Measurements from ENCODE around the gene PLPP3.

The PLPP3 gene

DNA sequence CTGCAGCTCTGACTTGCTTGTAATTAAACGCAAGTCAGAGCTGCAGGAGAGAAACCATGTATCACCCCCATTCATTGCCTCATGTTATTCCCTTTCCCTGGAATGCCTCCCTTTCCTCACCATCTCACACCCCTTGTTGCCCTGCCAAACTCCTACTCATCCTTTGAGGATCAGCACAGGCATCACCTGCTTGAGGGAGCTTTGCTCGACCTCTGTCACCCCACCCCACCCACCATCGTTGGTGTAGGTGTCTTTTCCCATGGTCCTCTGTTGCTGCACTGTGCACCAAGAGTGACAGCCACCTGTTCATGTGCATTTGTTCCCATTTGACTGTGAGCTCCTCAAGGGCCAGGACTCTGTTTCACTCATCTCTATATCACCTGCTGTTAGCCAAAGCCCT lies 117.2 kb downstream of the PLPP3 start:
- no peak for DNase-seq (ENCODE audit: low read depth in 2 of 2)

DNA sequence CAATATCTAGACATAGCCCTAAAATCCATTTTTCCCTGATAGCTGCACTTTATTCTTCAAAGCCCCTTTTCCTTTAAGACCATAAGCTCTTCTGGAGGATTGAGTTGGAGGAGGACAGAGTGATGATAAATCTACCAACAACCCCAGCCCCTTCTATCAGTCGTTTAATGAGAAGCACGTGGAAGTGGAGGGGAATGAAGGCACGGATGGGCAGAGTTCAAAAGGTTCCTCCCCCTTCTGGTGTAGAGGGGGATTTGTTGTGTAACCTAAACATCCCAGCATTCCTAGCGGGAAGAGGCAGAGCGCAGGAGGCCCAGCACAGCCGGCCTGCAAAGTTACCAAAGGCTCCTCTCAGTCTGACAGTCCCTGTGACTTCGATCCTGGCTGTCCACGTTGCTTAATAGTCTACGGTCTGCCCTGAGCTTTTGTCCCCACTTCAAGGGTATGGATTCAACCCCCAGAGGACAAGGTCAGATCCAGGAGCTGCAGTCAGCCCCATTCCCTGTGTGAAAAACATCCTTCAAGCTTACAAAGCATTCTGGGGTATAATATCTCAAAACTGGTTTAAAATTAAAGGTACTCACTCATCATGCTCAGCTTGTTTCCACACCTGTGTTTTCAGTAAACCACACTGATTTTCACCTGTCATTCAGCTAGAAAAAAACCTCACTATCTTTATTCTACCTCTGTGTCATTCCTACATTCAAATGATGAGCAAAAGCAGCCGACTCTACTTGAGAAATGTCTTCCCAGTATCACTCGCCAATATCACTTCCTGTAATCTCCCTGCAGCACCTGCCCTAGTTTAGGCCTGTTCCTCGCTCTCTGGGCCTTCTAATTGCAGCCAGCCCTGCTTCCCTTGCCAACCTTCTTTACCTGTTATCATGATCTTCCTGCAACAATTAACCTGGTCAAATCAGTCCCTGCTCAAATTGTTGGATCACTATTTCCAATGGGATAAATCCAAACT lies 117.9 kb downstream of the PLPP3 start:
- no peak for DNase-seq (ENCODE audit: low read depth in 2 of 2)

DNA sequence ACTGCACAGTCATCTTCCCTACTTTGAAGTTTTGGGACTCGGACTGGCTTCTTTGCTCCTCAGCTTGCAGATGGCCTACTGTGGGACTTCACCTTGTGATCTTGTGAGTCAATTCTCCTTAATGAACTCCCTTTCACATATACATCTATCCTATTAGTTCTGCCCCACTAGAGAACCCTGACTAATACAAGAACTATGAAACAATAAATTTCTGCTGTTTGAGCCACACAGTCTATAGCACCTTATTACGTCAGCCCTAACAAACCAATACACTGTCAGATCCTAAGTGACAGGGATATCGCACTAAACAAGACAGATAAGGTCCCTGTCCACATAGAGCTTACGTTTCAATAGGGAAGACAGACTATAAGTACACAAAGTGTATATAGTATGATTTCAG lies 120.1 kb downstream of the PLPP3 start:
- no peak for DNase-seq (ENCODE audit: low read depth in 2 of 2)

DNA sequence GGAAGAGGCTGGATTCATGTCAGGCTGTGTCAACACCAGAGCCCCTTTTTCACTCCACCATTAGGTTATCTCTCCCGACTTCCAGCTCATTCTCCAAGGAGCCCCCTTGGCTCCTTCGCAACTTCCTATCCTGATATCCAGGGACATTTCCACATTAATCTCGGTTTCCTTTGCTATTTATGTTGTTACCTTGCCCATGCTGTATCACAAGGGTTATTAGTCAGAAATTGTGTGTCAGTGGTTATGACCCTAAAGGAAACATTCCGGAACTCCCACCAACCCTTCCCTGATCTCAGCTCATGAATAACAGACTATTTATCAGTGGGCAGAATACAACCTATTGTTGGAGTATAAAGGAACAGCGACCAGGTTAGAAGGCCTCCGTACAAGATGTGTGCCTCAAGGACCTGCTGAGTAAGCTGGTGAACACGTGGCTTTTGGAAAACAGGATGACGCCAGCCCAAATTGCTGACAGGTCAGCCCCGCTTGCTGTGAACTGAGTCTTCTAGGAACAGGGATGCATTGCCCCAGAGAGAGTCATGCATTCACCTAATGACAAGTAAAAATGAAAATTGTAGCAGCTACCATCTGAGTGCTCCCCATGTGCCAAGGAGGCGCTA lies 121.5 kb downstream of the PLPP3 start:
- DNase-seq (ENCODE audit: low read depth in 2 of 2) = no peak

DNA sequence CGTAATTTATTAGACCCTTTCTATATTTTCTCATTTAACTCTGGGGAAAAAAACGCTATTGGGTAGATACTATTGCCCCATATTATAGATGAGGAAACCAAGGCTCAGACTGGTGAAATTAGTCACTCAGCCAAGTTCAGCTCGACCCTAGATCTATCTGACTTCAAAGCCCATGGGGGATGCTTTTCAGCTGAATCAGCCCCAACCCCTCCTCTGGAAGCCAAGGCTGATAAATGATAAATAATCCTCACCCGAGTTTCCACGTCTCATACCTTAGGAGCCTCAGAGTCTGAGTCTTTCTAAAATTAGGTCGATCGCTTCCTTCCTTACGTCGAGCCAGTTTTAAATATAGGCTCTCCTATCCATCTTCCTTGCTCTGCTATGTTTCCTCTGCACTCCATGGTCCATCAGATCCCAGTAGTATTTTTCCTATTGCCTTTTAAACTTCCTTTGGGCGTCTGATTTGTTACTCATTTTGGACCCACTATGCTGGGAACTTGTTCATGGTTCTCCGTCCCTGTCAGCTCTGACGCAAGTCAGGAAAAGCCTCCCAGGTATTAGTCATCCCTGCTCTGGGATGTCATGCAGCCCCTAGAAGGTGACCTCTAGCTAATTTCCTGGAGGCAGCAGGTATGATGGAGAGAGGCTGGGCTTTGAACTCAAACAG lies 122.8 kb downstream of the PLPP3 start:
- no peak for DNase-seq (ENCODE audit: low read depth in 2 of 2)

DNA sequence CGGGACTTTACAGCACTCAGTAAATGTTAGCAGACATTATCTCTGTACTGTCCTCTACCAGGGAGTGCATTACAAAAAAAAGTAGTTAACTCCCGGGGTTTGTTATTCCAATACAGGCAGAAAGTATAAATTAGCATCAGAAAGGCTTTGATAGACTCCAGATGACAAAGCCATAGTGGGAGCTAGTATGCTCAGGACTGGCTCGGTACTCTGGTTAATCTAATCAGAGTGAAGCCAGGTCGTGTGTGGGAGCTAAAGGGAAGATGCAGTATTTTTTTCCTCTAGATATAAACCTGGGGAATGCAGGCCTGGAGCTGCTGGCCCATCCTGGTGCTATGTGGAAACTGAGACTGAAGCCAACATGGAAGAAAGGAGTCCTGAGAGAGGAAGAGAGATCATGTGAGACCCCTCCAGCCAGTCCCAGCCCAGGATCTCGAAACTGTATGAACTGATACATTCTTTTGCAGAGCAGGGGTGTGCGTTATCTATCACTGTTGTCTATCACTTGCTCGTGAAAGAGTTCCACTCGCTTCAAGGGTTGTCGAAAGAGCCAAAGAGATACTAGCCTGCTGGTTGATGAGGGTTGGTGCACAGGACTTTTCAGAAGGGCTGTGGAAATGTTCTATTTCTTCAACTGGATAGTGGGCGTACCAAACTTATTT lies 125.8 kb downstream of the PLPP3 start:
- no peak for DNase-seq (ENCODE audit: low read depth in 2 of 2)

DNA sequence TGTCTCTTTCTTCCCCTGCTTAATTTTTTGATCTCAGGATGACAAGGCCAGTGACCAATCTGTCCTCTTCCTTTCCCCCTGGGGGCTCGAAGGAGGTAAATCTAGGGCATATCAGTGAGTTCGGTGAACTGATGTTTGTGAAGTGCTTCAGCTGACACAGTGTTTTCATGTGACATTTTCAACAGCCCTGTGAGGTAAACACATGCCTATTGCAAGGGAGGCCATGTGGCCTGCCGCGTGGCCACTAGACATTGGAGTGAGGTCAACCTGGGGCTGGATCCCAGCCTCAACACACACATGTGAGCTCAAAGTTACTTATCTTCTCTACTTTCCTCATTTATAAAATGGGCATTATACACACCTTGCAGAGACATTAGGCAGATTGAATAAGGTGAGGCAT lies 126.3 kb downstream of the PLPP3 start:
- no peak for DNase-seq (ENCODE audit: low read depth in 2 of 2)

DNA sequence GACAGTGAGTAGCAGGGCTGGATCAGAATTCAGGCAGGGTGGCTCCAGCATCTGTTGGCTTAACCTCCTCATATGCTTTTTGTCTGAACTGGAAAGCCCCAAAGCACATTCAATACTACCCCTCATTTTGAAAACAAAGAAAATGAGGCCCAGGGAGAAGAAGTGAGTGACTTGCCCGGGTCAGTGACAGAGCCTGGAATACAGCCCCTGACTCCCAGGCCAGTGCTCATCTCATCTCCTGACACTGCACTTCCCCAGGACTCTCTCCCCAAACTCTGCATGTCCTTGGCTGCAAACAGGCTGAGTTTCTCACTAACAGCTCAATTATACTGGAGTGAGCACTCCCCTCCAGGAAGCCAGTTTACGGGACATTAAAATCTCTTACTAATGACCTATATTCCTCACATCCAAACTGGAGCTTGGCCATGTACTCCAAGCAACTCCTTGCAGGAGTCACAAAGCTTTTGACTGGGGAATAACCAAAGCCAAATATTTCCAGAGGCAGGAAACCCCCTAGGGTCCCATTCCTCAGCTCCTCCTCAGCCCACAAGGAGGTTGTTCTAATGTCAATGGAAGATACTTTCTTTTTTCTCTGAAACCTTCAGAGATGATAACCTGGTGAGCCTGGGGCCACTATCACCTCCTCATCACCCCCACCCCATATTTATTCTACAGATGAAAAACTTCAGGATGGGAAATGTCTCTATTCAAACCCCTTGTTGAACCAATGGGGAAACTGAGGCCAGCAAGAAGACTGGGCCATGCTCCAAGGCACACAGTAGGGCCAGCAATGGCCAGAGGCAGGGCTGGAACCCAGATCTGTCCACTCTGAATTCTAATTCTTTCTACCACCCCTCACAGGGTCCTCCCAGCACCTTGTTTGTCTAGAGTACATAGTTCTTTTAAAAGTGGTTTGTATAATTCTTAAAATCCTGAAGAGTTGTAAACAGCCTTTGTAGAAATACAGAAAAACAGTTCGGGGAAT lies 127.0 kb downstream of the PLPP3 start:
- peak in 1 of 2 experiments; percentile 46 for DNase-seq (ENCODE audit: low read depth in 2 of 2)

DNA sequence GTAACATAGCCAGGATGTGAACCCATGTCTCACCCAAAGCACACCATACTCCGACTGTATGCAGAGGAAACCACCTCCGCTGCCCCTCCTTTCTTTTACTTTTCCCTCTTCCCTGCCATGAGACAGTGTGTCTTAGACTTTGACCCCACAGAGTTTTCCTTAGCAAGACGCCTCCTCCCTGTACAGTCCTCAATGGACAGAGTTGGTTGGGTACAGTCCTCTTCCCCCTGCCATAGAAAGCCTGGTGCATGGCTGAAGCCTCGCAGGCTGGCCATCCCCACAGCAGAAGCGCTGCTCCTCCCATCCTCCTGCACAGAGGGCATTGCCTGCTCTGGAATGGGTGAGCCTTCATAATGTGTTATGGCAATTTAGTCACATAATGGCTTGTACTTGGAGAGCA lies 127.9 kb downstream of the PLPP3 start:
- no peak for DNase-seq (ENCODE audit: low read depth in 2 of 2)

DNA sequence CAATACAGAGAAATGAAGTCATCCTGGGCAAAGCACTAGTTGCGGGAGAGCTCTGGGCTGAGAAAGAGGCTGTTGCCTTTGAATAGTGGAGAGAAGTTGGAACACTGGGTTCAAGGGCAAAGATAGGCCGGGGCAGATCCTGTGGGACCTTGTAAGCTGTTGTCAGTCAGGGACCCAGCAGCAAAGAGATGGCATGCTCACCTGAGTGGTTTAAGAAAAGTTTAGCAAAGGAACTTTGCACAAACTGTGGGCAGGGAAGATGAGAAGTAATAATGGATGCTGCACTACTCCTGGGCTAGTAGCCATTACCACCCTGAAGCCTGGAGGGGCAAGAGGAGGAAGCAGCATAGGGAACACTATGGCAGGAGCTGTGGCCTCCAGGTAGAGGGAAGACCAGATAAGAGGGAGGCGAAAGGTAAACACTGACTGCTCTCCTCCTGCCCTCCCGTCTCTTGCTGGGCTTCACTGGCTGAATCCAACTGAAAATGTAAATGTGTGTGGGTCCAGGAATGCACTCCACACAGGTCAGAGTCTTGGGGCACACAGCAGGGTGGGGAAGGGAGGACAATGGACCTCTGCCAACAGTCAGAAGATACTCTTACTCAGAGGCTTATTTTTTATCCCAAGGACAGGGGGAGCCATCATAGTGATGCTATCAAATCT lies 129.2 kb downstream of the PLPP3 start:
- DNase-seq (ENCODE audit: low read depth in 2 of 2) = no peak

DNA sequence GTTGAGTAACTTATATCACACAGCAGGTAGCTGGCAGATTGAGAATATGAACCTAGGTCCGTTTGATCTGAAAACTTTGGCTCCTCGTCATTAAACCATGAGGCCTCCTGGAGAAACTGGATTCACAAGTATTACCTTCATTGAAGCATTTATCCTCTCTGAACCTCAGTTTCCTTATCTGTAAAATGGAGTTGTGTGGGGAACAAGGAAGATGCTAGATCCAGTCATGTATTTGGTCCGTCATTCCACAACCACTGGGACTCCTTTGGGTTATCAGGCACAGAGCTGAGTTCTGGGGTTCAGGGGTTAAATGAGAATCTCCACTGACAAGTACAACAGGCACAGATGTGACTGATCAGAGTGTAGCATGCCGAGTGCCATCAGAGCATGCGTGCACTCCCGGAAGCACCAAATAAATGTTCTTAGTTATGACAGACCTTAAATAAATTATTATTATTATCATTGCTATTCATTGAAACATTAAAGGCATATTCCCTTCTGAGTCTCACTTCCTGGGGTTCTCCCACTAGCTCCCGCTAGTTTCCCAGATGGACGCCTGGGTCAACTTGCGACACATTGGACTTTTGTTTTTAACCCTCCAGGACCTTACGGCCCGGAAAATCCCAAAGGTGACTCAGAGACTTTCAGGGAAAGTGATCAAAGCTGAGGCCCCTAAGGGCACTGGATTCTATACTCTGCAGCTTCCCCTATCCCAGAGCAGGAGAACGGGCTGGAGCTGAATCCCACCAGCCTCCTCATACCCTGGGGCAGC lies 130.6 kb downstream of the PLPP3 start:
- no peak for DNase-seq (ENCODE audit: low read depth in 2 of 2)

DNA sequence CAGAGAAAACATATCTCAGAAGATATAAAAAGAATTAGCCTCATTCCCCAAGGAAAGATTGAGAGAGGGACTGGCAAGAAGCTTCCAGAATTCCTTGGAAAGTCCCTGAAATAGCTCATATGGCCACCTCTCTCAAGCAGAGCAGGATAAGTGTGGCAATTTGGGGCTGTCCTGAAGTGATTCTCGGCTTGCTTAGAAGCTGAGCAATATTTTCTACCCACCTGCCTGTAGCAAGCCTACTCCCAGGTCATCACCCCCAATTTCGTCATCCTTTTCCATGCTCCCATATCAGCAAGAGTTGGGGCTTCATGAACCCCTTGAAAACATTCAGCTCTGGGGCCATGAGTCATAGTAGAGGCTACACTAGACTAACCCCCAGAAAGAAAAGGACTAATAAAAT lies 131.5 kb downstream of the PLPP3 start:
- no peak for DNase-seq (ENCODE audit: low read depth in 2 of 2)

DNA sequence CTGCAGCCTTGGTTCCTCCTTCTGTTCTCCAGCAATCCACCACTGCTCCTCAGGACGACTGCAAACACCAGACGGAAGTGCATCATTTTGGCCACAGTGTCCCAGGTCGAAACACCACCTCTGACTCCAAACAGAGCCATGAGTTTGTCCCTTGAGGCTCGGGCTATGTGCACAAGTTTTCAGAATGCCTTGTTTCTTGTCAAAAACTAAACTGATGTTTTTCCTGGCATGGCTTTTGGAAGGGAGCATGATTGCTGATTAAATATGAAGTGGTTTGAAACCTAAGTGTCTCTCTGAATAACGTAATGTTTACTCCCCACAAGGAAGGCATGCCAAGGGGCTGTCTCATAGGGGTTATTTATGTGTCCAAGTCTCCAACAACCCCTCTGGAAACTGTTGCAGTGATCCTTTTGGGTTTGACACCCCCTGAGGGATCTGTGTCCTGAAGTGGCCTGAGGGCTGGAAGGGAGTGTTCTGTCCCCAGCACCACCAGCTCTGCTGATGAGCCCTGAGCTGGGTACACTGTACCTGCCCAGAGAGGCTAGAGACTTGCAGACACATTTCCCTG lies 132.7 kb downstream of the PLPP3 start:
- no peak for DNase-seq (ENCODE audit: low read depth in 2 of 2)

DNA sequence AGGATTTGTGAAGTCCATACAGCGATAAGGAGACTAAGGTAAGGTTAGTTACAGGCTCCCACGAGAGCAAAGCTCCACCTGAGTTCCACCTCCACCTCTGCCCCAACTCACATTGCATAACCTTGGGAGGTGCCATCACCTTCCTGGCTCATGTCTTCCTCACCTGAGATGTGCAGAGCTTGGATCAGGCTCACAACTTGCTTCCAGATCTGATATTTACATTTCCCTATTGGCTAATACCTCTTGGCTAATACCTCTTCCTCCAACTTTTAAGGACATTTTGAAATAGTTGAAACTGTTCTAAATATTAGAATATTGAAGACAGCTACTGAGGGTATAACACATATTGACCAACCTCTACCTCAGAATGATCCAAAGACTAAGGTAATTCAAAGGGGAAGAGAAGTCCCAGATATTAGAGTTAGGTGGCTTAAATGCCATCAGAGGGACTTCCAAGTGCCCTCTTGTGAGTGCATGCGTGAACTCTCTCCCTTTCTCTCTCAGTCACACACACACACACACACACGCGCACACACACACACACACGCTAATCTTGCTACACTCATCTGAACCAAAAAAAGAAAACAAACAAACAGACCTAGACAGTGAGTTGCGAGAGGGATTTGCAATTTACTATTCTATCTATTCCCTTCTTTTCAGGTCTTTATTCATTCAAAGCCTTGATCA lies 134.3 kb downstream of the PLPP3 start:
- DNase-seq (ENCODE audit: low read depth in 2 of 2) = no peak
